ENCODE data around the gene SEPTIN5. TPM values are rescaled to one million over a fixed set of nuclear protein-coding genes. Genes with fewer than 3 reads are reported as not detected.

SEPTIN5 gene
- total and polyA plus RNA-seq, 9 of the 15 experiments (the other 6 are each of a cell fraction or from before 2014, with no cell fraction given): 0.03 to 195 (median 119) TPM

DNA sequence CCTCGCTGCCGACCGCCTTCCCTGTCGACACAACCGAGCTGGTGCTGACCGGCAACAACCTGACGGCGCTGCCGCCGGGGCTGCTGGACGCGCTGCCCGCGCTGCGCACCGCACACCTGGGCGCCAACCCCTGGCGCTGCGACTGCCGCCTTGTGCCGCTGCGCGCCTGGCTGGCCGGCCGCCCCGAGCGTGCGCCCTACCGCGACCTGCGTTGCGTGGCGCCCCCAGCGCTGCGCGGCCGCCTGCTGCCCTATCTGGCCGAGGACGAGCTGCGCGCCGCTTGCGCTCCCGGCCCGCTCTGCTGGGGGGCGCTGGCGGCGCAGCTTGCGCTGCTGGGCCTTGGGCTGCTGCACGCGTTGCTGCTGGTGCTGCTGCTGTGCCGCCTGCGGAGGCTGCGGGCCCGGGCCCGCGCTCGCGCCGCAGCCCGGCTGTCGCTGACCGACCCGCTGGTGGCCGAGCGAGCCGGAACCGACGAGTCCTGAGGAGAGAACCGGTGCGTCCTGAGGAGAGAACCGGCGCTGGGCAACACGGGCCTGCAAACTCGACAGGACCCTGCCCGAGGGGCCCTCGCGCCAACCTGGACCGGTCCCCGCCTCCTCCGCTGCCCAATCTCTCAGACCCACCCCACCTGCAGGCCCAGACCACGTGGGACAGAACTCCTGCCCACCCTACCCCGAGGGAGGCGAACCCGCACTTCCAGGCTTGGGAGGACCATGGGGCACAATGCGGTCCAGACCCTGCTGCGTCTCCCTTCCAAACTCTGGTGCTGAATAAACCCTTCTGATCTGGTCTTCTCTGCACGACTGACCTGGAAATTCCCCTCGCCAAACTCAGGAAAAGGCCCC, 9.9 kb downstream of the SEPTIN5 start (continued):
- TF ChIP-seq CBX8 (IDR thresholded peaks at IDR 0.05; ENCODE audit: borderline replicate concordance, extremely low read depth, low read depth, low read length, poor library complexity, severe bottlenecking): no peak
- TF ChIP-seq NFIX (CRISPR knock-in tag; IDR thresholded peaks at IDR 0.05; ENCODE audit: low read depth): no peak
- TF ChIP-seq OTX1 (CRISPR knock-in tag; IDR thresholded peaks at IDR 0.05): no peak
- TF ChIP-seq, protein P1, sequence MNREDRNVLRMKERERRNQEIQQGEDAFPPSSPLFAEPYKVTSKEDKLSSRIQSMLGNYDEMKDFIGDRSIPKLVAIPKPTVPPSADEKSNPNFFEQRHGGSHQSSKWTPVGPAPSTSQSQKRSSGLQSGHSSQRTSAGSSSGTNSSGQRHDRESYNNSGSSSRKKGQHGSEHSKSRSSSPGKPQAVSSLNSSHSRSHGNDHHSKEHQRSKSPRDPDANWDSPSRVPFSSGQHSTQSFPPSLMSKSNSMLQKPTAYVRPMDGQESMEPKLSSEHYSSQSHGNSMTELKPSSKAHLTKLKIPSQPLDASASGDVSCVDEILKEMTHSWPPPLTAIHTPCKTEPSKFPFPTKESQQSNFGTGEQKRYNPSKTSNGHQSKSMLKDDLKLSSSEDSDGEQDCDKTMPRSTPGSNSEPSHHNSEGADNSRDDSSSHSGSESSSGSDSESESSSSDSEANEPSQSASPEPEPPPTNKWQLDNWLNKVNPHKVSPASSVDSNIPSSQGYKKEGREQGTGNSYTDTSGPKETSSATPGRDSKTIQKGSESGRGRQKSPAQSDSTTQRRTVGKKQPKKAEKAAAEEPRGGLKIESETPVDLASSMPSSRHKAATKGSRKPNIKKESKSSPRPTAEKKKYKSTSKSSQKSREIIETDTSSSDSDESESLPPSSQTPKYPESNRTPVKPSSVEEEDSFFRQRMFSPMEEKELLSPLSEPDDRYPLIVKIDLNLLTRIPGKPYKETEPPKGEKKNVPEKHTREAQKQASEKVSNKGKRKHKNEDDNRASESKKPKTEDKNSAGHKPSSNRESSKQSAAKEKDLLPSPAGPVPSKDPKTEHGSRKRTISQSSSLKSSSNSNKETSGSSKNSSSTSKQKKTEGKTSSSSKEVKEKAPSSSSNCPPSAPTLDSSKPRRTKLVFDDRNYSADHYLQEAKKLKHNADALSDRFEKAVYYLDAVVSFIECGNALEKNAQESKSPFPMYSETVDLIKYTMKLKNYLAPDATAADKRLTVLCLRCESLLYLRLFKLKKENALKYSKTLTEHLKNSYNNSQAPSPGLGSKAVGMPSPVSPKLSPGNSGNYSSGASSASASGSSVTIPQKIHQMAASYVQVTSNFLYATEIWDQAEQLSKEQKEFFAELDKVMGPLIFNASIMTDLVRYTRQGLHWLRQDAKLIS (CRISPR knock-in tag; IDR thresholded peaks at IDR 0.05): no peak
- TF ChIP-seq, protein P2, sequence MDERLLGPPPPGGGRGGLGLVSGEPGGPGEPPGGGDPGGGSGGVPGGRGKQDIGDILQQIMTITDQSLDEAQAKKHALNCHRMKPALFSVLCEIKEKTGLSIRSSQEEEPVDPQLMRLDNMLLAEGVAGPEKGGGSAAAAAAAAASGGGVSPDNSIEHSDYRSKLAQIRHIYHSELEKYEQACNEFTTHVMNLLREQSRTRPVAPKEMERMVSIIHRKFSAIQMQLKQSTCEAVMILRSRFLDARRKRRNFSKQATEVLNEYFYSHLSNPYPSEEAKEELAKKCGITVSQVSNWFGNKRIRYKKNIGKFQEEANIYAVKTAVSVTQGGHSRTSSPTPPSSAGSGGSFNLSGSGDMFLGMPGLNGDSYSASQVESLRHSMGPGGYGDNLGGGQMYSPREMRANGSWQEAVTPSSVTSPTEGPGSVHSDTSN (CRISPR knock-in tag; IDR thresholded peaks at IDR 0.05; ENCODE audit: low read depth): no peak
- TF ChIP-seq, protein P2 (tag; conservative IDR thresholded peaks at IDR 0.05; ENCODE audit: low read depth): no peak
- TF ChIP-seq PTRF (tag; IDR thresholded peaks at IDR 0.05): no peak
- TF ChIP-seq TAF7 (tag; IDR thresholded peaks at IDR 0.05): no peak
- TF ChIP-seq ARNT (IDR thresholded peaks at IDR 0.05): no peak
- no peak for TF ChIP-seq ZFP30 (CRISPR knock-in tag; IDR thresholded peaks at IDR 0.05; ENCODE audit: borderline replicate concordance)
- TF ChIP-seq TAL1 (IDR thresholded peaks at IDR 0.05): no peak
- no peak for TF ChIP-seq HNRNPUL1 (IDR thresholded peaks at IDR 0.05; ENCODE audit: low read length)
- no peak for TF ChIP-seq HDGF (IDR thresholded peaks at IDR 0.05)
- no peak for TF ChIP-seq KAT7 (CRISPR knock-in tag; IDR thresholded peaks at IDR 0.05; ENCODE audit: borderline replicate concordance)
- TF ChIP-seq, protein P3, sequence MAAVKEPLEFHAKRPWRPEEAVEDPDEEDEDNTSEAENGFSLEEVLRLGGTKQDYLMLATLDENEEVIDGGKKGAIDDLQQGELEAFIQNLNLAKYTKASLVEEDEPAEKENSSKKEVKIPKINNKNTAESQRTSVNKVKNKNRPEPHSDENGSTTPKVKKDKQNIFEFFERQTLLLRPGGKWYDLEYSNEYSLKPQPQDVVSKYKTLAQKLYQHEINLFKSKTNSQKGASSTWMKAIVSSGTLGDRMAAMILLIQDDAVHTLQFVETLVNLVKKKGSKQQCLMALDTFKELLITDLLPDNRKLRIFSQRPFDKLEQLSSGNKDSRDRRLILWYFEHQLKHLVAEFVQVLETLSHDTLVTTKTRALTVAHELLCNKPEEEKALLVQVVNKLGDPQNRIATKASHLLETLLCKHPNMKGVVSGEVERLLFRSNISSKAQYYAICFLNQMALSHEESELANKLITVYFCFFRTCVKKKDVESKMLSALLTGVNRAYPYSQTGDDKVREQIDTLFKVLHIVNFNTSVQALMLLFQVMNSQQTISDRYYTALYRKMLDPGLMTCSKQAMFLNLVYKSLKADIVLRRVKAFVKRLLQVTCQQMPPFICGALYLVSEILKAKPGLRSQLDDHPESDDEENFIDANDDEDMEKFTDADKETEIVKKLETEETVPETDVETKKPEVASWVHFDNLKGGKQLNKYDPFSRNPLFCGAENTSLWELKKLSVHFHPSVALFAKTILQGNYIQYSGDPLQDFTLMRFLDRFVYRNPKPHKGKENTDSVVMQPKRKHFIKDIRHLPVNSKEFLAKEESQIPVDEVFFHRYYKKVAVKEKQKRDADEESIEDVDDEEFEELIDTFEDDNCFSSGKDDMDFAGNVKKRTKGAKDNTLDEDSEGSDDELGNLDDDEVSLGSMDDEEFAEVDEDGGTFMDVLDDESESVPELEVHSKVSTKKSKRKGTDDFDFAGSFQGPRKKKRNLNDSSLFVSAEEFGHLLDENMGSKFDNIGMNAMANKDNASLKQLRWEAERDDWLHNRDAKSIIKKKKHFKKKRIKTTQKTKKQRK (IDR thresholded peaks at IDR 0.05; ENCODE audit: borderline replicate concordance, low read depth, low read length): 0 out of 2 replicates have a peak, but pooled peaks have one; percentile 9
